GM12801 (cell line): Measurements from ENCODE around the gene PPP2R3B.

Source experiments
- TF ChIP-seq, protein P1 (sequence below): IDR thresholded peaks from one replicate; pipeline ENCODE4 v1.5.1; 2011; ENCODE audit warnings: control low read depth; ENCODE audit not compliant: insufficient read length; ENCODE audit errors: extremely low read depth

The PPP2R3B gene

DNA sequence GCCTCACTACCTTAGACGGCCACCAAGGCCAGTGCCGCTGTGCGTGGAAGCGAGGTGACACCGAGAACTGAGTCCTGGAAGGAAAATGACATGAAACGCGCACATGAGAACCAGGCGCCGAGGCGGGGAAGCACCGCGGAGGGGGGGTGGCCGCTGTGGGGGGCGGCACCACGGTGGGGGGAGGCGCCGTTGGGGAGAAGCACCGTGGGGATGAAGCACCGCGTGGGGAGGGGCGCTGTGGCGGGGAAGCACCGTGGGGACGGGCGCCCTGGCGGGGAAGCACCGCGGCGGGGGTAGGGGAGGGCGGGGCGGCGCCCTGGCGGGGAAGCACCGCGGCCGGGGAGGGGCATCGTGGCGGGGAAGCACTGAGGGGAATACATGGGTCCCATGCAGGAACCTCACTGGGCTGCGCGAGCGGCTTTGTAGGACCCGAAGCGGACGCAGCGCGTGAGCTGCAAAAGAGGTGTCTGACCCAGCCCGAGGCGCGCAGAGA, 28.0 kb downstream of the PPP2R3B start:
- TF ChIP-seq, protein P1, sequence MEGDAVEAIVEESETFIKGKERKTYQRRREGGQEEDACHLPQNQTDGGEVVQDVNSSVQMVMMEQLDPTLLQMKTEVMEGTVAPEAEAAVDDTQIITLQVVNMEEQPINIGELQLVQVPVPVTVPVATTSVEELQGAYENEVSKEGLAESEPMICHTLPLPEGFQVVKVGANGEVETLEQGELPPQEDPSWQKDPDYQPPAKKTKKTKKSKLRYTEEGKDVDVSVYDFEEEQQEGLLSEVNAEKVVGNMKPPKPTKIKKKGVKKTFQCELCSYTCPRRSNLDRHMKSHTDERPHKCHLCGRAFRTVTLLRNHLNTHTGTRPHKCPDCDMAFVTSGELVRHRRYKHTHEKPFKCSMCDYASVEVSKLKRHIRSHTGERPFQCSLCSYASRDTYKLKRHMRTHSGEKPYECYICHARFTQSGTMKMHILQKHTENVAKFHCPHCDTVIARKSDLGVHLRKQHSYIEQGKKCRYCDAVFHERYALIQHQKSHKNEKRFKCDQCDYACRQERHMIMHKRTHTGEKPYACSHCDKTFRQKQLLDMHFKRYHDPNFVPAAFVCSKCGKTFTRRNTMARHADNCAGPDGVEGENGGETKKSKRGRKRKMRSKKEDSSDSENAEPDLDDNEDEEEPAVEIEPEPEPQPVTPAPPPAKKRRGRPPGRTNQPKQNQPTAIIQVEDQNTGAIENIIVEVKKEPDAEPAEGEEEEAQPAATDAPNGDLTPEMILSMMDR = no peak

DNA sequence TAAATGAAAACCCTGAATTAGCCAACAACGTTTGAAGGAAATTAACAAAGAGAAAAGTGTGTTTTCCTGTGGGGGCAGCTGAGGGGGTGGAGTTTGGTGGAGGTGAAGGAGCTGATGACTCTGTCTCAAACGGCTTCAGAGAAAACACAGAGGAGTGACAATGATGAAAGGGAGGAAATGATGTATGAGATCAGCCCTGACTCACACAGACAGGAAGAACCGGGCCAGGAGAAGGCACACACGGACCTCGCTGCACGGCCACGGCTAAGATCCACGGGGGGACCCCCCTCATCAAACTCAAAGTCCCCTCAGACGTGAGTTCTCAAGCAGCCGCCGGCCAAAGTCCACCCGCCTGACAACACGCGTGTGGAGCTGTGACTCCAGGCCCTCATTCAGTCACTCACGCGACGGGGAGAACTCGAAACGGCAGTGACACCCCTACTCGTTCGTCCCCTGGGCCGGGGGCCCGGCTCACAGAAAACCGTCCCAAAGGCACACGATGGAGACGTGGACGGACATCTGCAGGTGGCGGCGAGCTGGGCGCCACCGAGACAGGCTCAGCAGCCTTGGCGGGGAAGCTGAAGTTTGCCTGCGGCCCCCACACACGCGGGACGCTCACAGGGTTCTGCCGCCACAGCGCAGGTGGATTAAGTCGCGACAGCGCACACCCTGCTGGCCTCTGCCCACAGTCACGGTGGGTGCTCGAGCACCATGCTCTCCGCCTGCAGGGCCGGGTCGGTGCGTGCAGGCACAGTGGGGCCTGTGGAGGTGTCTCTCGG, 28.8 kb downstream of the PPP2R3B start:
- TF ChIP-seq, protein P1 = no peak

DNA sequence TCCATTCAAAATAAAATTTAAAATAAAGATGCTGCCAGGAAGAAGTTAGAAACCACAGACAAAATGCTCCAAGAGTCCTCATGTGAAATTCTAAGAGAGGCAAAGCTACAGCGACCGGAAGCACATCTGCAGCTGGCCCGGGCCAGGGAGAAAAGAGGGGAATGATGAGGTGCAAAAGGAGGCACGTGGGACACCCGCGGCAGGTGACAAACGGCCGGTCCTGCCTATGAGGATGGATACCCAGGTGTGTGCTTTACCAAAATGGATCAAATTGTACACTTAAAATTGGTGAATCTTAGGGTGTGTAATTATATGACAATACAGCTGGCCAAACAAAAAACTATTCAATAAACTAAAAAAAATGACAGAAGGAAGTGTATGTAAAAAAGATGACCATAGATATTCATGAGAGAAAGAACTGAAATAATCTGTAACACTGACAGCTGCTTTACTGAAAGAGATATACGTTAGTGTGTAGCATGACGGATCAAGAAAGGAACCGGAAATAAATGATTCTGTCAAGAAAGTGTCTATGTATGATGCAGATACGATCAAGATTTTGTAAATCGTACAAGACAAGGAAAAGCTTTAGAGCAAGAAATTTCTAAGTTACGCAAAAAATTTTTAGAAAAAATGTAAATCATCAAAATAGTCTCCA, 29.5 kb downstream of the PPP2R3B start:
- TF ChIP-seq, protein P1 = no peak

- TF ChIP-seq, protein P1 = no peak
Measured at GRCh38 chrX:356385-357034, 30.2 kb downstream of the PPP2R3B start.

- TF ChIP-seq, protein P1 = no peak
Measured at GRCh38 chrX:355329-356050, 31.2 kb downstream of the PPP2R3B start.

DNA sequence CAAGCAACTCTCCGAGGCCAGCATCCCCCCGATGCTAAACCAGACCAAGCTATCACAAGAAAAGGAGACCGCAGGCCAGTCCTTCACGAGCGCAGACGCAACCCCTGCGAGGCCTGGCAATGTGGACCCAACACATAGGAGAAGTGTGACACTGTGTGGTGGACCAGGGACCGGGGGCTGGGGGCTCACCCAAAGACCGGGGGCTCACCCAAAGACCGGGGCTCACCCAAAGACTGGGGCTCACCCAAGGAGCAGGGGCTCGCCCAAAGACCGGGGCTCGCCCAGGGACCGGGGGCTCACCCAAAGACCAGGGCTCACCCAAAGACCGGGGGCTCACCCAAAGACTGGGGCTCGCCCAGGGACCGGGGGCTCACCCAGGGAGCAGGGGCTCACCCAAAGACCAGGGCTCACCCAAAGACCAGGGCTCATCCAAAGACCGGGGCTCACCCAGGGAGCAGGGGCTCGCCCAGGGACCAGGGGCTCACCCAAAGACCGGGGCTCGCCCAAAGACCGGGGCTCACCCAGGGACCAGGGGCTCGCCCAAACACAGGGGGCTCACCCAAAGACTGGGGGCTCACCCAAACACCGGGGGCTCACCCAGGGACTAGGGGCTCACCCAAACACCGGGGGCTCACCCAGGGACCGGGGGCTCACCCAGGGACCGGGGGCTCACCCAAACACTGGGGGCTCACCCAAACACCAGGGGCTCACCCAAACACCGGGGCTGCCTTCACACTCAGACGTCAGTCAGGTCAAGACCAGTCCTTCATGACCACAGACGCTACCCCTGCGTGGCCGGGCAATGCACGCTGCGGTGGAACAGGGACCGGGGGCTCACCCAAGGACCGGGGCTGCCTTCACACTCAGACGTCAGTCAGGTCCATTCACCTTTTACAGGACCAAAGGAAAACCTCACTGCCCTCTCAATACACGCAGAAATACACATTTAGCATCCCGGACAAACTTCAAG, 32.9 kb downstream of the PPP2R3B start:
- TF ChIP-seq, protein P1 = no peak
